CD4-positive, alpha-beta T cell treated with Interleukin-4 for 1 hour (primary cell): Measurements from ENCODE around the gene MRPL40.
"Not testable (repeated sequence)": the region's sequence is repeated elsewhere in the genome, so short reads cannot be mapped to it uniquely, and the experiment has no call there.

Experiments used
- DNase-seq, 2 donors: peaks; one replicate each; pipeline ENCODE4 v3.0.0-alpha.2; 2020 to 2022

The MRPL40 gene

GRCh38 chr22:19442166-19442565 lies 9.8 kb downstream of the MRPL40 start:
- no peak for DNase-seq

GRCh38 chr22:19443544-19444211 lies 11.3 kb downstream of the MRPL40 start:
- no peak for DNase-seq

GRCh38 chr22:19445279-19445982 lies 13.1 kb downstream of the MRPL40 start:
- not testable (repeated sequence) for DNase-seq

- no peak for DNase-seq
These were observed 14.4 kb downstream of the MRPL40 start for GRCh38 chr22:19446603-19447329.

DNA sequence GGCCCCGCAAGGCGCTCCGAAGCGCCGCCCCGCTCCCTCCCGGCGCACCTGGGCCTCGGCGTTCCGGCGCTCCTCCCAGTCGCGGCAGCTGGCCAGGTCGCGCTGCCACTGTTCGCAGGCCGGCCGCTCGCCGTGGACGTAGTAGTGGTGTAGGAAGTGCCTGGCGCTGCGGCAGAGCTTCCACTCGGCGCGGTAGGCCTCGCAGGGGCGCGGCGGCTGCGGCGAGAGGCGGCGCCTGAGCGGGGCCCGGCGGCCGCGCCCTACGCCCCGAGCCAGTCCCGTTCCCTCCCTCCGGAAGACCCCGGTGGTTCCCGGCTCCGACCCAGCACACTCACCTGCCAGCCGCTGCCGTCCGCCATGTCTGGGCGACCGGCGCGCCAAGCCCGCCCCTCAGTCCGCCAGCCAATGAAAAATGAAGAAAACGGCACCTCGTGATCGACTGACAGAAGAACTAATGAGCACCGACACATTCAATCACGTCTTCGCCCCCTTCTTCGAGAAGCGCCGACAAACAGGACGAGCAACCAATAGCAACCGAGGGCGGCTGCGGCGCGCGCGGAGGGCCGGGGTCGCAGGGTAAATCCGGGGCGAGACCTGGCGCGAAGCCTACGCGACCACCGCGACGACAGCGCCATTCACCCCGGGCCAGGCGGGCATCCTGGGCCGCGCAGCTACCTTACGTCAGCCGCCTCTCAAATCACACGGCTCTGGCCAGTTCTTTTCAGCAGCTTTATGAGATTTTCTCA lies 15.2 kb downstream of the MRPL40 start, which contains the start of gene C22orf39:
Gene C22orf39 (minus strand): TSS at position 382 of the 746 bp plus-strand sequence. CDS start 23 bp downstream, at position 359.
- DNase-seq = peak; percentile 93 to 96

DNA sequence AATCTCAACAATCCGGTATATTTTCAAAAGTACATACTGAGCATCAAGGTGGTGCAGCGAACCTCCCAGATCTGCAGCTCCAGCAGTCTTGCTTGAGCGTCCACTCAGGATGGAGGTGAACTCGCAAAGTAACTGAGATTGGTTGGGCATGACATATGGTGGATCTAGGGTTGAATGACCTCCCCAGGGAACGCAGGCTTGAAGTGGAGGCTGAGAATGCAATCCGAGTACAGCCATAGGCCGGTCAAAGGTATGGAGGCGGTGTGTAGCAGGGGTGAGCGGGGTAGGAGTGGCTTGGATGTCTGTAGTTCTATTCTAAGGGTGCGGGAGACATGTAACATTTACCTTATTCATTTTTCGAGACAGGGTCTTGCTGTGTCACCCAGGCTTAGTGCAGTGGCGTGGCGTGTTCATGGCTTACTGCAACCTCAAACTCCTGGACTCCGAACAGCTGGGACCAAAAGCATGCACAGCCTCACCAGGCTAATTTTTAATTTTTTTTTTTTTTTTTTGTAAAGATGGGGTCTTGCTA lies 15.8 kb downstream of the MRPL40 start:
- peak; percentile 25 to 52 for DNase-seq

DNA sequence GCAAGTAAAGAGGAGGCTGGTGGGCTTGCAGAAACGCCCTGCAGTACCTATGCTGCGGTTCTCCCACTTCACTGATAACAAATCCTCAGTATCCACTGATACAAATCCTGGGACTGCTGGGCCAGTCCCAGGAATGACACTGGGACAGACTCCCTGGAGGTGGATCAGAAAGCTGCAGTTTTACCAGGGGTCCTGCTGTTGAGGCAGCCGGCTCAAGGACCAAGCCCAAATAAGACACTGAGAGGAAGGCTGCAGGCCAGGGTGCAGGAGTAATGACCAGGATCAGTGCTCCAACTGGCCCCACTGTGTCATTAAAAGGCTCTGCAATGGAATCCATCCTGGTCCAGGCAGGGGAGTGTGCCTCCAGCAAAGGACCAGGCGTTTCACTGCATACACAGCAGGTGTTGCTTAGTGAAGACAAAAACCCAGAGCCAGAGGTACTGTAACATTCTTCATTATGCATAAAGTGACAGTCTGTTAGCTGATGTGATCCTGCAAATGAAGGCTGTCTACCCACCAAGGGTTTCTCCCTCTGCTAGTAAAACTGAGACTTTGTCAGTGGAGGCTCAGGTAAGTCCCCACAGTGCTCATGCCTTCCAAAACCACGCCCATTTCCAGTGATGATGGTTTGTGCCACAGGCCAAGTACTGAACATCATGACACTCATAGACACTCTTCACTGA lies 16.5 kb downstream of the MRPL40 start:
- no peak for DNase-seq

DNA sequence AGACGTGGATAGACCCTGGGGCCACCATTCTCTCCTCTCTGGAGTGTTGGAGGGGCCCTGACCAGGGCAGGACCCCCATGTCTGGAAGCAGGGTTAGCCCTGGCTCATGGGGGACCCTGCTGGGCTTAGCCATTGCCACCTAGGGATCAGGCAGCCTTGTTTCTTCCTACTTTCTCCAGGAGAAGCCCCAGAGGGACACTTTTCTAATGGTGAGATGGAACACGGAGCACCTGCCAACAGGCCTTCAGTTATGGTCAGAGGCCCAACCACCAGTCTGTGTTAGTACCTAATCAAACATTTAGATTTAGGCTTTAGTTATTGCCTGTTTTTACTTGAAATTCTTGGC lies 17.1 kb downstream of the MRPL40 start:
- DNase-seq = no peak

DNA sequence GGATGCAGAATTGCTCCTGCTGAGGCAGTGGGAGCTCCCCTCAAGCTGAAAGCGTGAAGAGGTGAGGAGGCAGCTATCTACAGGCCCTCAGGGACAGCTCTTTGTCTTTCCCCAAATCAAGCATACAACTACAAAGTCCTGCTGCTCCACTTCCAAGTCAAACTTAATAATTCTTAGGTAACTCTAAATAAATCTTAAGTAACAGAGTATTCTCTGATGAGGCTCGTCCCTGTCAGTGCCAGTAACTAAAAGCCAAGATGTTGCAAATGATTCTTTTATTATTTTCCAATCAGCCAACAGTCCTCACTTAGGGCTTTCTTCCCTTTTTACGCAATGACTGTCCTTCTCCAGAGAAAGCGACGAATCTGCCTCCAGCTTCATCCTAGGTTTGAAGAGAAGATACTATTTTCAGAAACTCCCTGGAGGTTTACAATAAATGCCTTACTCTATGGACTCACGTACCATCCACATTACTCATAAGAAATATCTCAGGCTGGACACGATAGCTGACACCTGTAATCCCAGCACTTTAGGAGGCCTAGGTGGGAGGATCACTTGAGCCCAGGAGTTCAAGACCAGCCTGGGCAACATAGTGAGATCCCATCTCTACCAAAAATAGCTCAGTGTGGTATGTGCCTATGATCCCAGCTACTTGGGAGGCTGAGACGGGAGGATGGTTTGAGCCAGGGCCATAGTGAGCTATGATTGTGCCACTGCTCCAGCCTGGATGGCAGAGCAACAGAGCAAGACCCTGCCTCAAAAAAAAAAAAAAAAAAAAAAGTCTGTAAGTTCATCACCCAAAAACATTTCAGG lies 18.2 kb downstream of the MRPL40 start:
- DNase-seq = no peak

GRCh38 chr22:19451570-19451969 lies 19.2 kb downstream of the MRPL40 start:
- DNase-seq = no peak

- no peak for DNase-seq
These were observed 21.4 kb downstream of the MRPL40 start for GRCh38 chr22:19453718-19454117.

DNA sequence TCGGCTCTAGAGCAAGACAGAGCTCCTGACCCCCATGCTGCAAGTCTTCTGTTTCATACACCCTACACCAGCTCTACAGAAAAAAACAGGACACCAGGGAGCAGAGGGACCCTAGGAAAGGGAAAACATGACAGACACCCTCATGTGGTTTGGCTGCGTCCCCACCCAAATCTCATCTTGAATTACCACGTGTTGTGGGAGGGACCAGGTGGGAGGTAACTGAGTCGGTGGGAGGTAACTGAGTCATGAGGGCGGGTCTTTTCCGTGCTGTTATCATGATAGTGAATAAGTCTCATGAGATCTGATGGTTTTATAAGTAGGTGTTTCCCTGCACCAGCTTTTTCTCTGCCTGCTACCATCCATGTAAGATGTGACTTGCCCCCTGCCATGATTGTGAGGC lies 21.8 kb downstream of the MRPL40 start:
- no peak for DNase-seq

DNA sequence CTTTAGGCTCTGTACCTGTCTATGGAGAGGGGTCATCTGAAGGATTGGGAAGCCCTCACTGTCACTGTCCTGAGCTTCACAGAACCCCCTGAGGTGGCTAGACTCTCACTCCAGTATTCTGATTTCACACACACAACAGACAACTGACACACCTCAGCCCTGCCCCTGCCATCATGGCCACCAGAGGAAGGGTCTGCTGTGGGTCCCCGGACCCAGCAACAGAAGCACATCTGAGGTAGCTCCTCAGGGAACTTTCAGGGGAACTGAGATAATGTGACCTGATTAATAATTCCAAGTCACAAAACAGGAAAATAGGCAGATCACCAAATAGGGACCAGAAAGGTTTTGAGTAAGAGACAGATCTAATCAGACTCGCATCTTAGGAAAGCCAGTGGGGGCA lies 22.7 kb downstream of the MRPL40 start:
- no peak for DNase-seq

- DNase-seq = no peak
These were observed 23.4 kb downstream of the MRPL40 start for GRCh38 chr22:19455585-19456370.

DNA sequence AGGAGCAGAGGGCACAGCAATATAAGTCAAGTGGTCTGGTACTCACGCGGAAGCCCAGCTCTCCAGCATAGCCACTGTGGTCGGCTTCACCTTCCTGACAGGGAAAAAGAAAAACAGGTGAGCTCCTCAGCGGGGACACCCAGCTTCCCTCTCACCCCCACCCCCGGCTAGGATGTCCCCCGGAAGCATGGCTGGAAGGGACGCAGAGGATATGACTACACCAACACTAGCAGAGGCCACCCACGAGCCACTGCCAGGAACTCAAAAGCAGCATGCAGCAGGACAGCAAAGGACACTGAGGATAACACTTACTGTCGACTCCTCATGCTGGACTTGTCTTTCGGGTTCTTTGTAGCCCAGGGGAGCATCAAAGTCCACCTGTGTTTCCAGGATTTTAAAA lies 24.2 kb downstream of the MRPL40 start:
- no peak for DNase-seq

- no peak for DNase-seq
These were observed 25.6 kb downstream of the MRPL40 start for GRCh38 chr22:19457828-19458428.

GRCh38 chr22:19460036-19460435 lies 27.7 kb downstream of the MRPL40 start:
- no peak for DNase-seq

GRCh38 chr22:19461506-19461905 lies 29.2 kb downstream of the MRPL40 start:
- DNase-seq = no peak

DNA sequence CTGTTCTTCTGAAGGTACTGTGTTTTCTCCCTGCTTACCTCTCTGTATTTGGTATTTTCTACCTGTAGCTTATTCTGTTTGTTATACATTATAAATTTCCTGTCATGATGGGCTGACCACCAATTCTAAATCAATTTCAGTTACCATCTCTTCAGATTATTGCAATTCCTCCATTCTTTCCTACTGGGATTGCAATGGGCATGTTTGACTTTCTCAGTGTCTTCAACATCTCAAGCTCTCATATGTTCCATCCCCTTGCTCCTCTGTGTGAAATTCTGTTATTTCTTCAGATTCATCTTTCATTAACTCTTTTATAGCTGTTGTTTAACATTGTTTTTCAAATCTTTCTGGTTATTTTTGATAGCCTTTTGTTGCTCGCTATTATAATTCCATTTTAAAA lies 30.7 kb downstream of the MRPL40 start:
- DNase-seq = no peak
